Dedifferentiated amniotic fluid mesenchymal stem cell (primary cell): ENCODE measurements around the gene CFD.
"Not testable (repeated sequence)": the region's sequence is repeated elsewhere in the genome, so short reads cannot be mapped to it uniquely, and the experiment has no call there.

Source experiments
- DNase-seq: peaks from one replicate; pipeline ENCODE4 v3.0.0-alpha.2; 2016; ENCODE audit errors: extremely low spot score

The CFD gene

DNA sequence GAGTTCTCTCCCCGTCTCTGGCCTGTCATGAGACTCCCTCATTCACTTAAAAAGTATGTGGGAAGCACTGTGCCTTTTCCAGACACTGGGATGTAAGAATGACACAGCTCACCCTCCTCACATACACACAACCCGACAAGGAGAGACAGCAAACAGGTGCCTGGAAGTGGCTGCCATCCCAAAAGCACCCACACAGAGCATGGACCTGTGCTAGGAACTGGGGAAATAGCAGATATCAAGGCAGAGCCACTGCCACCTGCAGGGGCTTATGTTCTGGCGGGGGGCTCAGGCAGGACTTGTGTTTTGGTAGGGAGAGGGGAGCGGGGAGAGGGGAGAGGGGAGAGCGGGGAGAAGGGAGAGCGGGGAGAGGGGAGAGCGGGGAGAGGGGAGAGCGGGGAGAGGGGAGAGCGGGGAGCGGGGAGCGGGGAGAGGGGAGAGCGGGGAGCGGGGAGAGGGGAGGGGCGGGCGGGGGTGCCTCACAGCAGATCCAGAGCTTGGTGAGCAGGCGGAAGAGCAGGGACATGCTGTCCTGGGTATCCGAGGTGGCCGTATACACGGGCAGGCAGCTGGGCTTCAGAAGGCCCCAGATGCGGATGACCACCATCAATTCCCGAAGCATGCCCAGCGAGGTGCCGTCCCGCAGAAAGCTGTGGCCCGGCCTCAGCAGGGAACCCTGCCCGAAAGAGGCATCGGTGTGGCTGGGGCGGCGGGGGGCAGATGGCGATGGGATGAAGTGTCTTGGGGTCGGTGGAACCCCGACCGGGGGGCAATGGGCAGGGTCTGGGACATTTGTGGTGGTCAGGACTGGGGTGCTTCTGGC lies 12.2 kb downstream of the CFD start:
- DNase-seq, result no peak

DNA sequence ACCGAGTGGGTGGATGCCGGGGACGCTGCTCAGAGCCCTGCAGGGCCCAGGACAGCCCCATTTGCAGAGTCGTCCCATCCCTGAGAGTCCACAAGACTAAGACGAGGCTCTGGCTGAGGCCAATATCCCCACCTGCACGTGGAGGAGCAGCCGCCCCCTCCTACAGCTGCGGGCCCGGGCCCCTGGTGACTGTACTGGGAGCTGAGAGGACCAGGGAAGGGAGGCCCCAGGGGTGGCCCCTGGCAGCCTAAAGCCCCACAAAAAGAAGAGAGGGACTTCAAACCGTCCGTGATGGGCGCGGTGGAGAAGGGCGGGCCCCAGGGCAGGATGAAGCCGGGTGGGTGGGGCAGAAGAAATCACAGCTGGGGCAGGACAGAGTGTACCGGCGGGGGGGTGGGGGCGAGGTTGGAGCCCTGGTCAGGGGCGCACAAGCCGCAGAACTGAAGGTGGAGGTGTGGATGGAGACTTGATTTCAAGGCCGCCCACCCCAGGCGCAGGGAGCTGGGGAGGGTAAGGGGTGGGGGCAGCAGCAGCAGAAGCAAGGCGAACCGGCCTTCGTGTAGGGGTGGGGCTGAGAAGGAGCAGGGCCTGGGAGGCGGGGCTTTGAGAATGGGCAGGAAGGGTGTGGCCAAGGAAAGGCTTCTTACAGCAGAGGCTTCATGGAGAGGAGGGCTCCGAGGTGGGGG lies 12.9 kb downstream of the CFD start:
- DNase-seq, result peak; percentile 24

DNA sequence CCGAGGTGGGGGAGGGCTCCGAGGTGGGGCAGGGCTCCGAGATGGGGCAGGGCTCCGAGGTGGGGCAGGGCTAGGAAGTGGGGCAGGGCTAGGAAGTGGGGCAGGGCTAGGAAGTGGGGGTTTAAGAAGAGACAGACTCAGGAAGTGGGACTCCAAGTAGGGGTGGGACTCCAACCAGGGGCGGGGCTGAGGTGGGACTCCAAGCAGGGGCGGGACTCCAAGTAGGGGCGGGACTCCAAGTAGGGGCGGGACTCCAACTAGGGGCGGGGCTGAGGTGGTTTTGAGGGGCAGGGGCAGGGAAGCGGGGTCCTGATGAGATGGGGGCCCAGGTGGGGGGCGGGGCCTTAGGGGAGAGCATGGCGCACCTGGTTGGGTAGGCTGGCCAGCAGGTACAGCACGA lies 13.6 kb downstream of the CFD start:
- DNase-seq, result no peak

DNA sequence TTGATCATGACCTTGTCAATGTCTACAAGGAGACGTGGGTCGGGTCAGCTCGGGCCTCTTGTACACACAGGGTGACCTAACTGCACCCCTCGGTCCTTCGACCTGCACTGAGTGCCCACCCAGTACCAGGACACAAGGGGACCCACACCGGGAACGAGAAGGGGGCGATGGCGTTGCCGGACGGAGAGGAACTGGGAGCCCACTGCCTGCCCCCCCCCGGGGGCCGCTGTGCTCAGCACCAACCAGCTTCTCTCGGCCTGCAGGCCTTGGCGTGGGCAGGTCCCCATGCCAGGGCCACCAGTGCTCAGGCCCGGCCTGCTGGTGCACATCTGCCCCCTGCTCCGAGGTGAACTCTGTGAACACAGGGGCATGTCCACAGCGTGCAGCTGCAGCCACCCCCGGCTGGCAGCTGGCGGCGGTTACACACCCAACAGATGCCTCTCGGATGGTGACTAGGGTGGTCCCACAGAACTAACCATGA lies 14.1 kb downstream of the CFD start:
- no peak for DNase-seq

DNA sequence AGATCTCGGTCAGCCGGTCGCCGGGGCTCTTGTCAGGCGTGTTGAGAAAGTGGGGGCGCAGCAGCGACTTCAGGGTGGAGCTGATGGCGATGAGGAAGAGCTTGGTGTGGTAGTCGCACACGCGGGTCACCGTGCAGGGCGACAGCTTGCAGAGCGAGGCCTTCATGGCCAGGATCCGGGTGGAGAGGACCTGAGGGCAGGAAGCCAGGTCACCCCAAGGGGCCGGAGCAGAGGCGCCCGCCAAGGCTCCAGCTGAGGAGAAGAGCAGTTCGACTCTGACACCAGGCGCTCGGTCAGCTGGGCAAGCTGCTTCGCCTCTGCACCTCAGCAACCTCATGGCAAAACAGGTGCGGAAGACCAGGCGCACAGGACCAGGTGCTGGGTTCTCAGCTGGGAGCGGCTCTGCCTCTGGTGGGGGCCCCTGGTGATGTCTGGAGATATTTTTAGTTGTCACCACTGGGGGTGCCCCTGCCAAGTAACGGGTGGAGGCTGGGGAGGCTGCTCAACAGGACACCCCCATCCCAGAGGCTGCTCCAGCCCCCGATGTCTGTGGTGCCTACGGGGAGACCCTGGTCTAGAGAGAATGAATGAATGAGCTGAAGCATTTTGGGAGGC lies 15.9 kb downstream of the CFD start:
- DNase-seq, result no peak

DNA sequence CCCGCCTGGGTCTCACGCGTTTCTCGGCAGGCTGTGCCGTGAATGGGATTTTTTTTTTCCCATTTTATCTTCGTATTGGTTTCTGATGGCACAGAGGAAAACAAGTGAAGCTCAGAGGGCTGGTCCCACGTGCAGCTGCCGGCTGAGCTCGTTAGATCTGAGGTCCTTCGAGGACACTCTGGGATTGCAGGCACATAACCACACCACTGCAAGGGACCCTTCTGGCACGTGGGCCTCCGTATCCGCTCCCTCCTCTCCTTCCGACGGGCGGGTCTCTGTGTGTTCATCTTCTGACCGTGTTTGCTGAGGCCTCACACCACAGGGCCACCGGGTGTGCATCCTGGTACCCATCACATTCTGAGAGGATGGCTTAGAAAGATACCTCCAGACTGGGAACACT lies 16.6 kb downstream of the CFD start:
- DNase-seq, result no peak

DNA sequence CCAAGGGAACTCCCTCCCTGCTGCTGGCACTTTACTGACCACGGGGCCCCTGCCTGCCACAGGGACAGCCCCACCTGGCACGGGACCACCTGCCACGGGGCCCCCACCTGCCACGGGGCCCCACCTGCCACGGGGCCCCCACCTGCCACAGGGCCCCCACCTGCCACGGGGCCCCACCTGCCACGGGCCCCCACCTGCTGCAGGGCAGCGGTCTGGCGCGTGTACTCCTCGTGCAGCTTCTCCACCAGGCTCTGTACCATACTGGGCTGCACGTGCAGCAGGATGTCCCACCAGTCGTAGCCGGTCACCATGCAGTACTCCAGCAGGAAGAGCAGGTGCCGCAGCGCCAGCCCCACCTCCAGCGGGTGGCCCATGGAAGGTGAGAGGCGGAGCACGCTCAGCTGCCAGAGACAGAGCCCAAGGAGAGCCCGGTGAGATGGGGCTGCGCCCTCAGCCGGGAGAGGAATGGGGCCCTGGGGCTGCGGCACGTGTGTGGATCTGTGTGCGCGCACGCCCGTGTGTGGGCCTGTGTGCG lies 17.4 kb downstream of the CFD start:
- no peak for DNase-seq

DNA sequence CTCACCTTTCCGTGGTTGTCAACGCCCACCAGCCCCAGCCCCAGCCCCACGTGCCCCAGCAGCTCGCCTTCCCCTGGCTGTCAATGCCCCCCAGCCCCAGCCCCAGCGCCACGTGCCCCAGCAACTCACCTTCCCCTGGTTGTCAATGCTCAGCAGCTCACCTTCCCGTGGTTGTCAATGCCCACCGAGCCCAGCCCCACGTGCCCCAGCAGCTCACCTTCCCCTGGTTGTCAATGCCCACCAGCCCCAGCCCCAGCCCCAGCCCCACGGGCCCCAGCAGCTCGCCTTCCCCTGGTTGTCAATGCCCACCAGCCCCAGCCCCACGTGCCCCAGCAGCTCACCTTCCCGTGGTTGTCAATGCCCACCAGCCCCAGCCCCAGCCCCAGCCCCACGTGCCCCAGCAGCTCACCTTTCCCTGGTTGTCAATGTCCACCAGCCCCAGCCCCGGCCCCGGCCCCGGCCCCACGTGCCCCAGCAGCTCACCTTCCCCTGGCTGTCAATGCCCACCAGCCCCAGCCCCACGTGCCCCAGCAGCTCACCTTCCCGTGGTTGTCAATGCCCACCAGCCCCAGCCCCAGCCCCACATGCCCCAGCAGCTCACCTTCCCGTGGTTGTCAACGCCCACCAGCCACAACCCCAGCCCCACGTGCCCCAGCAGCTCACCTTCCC lies 18.7 kb downstream of the CFD start:
- not testable (repeated sequence) for DNase-seq

DNA sequence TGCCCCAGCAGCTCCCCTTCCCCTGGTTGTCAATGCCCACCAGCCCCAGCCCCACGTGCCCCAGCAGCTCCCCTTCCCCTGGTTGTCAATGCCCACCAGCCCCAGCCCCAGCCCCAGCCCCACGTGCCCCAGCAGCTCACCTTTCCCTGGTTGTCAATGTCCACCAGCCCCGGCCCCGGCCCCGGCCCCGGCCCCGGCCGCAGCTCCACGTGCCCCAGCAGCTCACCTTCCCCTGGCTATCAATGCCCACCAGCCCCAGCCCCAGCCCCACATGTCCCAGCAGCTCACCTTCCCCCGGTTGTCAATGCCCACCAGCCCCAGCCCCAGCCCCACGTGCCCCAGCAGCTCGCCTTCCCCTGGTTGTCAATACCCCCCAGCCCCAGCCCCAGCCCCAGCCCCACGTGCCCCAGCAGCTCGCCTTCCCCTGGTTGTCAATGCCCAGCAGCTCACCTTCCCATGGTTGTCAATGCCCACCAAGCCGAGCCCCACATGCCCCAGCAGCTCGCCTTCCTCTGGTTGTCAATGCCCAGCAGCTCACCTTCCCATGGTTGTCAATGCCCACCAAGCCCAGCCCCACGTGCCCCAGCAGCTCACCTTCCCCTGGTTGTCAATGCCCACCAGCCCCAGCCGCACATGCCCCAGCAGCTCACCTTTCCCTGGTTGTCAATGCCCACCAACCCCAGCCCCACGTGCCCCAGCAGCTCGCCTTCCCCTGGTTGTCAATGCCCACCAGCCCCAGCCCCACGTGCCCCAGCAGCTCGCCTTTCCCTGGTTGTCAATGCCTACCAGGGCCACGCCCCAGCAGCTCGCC lies 19.5 kb downstream of the CFD start:
- not testable (repeated sequence) for DNase-seq

DNA sequence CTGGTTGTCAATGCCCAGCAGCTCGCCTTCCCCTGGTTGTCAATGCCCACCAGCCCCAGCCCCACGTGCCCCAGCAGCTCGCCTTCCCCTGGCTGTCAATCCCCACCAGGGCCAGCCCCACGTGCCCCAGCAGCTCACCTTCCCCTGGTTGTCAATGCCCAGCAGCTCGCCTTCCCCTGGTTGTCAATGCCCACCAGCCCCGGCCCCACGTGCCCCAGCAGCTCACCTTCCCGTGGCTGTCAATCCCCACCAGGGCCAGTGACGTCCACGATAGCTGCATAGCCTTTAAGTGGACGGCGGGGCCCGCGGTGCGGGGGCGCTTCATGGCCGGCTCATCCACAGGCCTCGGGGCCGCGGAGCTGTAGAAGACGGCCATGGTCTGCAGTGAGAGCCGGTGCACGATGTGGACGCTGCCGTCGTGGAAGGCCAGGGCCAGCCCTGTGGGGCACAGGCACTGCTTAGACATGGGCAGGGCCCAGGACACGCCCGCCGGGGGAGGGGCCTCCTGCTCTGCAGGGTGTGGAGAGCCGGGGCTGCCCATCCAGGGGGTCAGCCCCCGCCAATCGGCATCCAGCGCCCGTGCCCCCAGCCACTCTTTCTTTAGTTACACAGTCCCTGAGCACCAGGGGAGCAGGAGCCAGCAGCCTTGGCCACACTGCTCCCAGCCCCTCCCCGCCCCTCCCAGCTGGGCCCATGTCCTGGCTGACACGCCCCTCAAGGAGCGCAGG lies 20.4 kb downstream of the CFD start:
- DNase-seq, result no peak

DNA sequence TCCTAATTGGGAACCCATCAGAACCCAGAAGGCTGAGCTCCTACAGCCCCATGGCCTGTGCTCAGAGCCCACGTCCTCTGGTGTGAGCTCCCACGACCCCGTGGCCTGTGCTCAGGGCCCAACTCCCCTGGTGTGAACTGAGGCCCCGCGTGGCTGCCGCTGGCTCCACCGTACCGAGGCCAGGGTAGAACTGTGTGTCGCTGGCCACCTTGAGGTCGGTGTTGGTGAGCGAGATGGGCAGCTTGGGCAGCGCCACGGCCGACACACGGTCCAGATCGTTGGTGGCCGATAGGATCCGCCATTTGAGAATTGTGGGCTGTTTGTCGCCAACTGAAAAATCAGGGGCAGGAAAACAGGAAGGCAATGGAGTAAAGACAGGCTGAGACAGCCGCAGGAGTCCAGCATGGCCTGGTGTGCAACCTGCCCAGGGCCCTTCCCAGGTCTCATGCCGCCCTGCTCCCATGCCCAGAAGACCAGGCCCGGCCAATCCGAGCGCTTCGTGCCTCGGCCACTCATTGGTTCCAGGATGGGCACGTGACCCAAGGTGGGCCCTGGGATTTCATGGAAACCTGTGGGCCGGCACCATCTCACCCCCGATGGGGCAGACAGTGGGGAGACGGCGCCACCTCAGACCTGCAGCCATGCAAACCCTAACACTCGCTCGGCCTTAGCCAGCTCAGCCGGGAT lies 22.1 kb downstream of the CFD start:
- no peak for DNase-seq

DNA sequence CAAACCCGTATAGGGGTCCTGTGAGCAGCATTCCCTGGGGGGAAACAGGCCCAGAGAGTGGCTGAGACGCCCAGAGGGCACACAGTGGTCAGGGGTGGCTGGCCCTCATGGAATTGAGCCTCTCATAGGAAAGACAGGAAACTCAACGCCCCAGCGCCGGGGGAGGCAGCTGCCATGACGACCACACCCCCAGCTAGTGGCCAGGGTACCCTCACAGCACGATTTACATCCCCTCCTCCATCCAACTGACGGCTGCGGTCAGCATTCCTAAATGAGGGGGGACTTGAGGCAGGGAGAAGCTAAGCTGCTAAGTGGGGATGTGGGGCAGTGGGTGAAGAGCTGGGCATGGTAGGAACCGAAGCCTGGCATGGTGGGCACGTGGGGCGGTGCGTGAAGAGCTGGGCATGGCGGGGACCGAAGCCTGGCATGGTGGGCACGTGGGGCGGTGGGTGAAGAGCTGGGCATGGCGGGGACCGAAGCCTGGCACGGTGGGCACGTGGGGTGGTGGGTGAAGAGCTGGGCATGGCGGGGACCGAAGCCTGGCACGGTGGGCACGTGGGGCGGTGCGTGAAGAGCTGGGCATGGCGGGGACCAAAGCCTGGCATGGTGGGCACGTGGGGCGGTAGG lies 23.5 kb downstream of the CFD start:
- DNase-seq, result no peak

DNA sequence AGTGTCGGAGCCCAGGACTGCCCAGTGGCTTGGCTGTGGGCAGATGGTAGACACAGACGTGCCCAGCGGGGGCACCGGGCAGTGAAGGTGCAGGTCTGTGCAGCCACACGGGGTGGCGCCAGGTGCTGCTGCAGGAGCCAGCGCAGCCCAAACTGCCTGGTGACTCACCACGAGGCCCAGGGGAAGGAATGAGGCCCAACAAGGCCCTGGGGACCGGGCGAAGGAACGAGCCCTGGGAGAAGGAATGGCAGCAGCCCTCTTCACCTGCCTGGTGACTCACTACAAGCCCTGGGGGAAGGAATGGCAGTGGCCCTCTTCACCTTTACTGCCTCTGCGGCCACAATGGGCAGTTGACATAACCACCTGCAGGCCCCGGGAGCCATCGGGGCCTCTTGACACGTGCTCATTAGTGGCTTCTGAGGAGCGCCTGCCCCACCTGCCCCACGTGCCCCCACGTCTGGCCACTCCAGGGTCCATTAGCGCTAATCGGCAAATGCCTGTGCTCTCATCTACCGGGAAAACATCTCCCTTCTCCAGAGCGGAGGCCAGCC lies 24.3 kb downstream of the CFD start:
- DNase-seq, result no peak

DNA sequence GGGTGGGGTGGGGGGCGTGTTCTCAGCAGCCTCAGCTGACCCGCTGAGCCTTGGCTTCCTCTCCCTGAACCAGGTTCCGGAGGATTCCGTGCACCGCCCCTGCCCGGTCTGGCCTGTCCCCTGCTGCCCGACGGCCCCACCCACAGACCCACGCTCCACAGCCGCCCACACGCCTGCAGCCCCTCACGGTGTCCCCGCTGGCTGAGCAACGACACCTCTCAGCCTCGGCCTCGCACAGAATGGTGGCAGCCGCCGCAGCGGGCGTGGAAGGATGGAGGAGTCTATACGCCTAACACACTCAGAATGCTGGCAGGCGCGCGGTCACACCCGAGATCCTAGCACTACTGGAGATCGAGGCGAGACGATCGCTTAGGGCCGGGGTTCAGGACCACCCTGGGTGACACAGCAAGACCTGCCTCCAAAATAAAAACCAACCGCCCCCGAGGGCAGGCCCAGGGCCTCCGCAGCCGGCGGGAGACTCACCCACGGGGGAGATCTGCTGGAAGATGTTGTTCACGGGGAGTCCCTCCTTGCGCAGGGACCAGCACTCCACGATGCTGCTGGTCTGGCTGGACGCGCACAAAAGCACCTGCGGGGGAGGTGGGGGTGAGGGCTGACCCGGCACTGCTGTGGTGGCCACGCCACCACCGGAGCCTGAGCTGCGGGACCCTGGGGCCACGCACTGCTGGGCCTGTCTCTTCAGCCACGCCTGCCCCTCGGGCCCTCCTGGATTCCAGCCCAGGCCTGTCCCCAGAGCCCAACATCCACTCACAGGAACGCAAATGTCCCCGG lies 25.2 kb downstream of the CFD start:
- DNase-seq, result no peak

DNA sequence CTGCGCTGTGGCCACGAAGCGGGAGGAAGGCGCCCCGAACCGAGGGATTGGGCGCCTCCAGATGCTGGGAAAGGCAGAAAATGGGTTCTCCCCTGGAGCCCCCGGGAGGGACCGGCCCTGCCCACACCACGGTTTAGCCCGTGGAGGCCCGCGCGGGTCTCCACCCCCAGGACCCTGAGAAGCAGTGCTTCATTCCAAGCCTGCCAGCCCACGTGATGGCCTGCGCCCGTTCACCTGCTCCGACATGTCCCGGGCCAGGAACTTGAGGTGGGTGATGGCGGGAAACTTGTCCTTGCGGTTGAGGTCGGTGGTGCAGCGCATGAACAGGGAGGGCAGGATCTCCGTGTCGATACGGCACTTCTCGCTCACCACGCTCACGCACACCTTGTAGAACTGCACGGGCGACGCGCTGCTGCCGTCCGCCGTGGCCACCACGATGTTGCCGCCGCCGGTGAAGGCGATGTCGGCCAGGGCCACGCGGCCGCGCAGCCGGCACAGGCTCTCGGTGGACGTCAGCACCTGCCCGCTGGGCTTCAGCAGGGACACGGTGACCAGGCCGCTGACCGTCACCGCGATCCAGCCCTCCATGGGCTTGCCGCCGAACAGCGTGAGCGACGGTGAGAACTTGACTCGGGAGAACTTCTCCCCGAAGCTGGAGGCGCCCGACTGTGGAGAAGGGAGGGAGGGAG lies 26.2 kb downstream of the CFD start:
- no peak for DNase-seq

DNA sequence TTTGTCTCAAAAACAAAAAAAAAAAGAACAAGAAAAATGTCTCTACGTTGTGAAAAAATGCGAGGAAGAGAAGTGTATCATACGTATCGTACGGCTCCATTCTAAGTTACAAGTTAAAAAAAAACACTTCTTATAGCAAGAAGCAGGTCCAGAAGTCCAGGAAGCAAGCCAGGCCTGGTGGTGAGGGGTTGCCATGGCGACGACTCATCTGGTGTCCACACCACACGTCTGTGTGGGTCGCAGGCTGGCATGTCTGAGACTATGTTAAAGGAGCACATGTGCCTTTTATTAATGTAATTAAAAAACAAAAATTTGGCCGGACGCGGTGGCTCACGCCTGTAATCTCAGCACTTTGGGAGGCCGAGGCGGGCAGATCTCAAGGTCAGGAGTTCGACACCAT lies 27.6 kb downstream of the CFD start:
- DNase-seq, result no peak

DNA sequence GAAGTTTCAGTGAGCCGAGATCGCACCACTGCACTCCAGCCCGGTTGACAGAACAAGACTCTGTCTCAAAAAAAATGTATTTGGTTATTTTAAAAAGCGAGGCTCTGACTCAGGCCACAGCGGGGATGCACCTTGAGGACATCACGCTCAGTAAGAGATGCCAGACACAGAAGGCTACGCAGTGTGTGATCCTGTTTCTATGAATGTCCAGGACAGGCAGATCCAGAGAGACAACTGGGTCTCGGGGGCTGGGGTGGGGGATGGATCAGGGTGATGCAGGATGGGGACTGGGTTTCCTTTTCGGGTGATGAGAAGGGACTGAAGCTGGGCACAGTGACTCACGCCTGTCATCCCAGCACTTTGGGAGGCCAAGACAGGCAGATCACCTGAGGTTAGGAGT lies 28.1 kb downstream of the CFD start:
- DNase-seq, result no peak
